22Rv1 (cell line): ENCODE measurements around the gene KHDC3L.

ENCODE experiments used
- H3K27ac ChIP-seq: fragments of 450-650 bp; 2 replicates; pipeline ENCODE4 v1.5.1; 2017
- CTCF ChIP-seq: fragments of 450-650 bp; IDR thresholded peaks from 2 replicates; pipeline ENCODE4 v1.5.1; 2017; ENCODE audit warnings: mild to moderate bottlenecking
- ZFX ChIP-seq: fragments of 450-650 bp; IDR thresholded peaks from 2 replicates; pipeline ENCODE4 v1.6.1; 2017; ENCODE audit warnings: antibody characterized with exemption, borderline replicate concordance

KHDC3L gene

DNA sequence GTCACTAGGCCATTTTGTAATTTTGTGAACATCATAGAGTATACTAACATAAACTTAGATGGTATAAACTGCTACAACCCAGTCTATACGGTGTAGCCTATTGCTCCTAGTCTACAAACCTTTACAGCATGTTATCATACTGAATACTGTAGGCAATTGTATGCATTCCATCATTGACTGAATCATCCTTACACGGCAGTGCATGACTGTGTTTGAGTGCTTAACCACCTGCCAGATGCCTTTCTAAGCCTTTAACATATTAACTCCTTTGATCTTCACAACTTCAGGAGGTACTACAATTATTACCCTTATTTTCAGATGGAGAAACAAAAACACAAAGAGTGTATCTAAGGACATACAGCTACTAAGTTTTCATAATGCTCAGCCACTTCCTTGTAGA is 22.4 kb upstream of the KHDC3L start:
- no peak for TF ChIP-seq CTCF
- TF ChIP-seq ZFX, result no peak
- H3K27ac ChIP-seq, result no peak overlapping the region

- H3K27ac ChIP-seq, result no peak overlapping the region
- no peak for TF ChIP-seq ZFX
- TF ChIP-seq CTCF, result no peak
Measured at GRCh38 chr6:73341335-73341734, 21.1 kb upstream of the KHDC3L start.

DNA sequence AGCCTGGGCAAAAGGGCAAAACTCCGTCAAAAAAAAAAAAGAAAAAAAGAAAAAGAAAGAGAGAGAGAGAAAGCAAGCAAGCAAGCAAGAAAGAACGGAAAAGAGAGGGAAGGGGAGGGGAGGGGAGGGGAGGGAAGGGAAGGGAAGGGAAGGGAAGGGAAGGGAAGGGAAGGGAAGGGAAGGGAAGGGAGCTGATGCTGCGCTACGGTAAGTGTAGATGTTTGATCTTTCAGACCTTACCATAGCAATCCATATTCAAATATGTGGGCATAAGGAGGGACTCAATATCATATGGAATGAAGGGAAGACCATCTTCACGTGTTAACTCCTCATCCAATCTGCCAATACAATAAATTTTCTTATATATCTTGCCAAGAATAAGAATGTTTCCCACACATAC is 20.3 kb upstream of the KHDC3L start:
- no peak overlapping the region for H3K27ac ChIP-seq
- no peak for TF ChIP-seq ZFX
- no peak for TF ChIP-seq CTCF

- H3K27ac ChIP-seq, result no peak overlapping the region
- TF ChIP-seq ZFX (no peak), CTCF (no peak)
Measured at GRCh38 chr6:73343164-73343563, 19.3 kb upstream of the KHDC3L start.

DNA sequence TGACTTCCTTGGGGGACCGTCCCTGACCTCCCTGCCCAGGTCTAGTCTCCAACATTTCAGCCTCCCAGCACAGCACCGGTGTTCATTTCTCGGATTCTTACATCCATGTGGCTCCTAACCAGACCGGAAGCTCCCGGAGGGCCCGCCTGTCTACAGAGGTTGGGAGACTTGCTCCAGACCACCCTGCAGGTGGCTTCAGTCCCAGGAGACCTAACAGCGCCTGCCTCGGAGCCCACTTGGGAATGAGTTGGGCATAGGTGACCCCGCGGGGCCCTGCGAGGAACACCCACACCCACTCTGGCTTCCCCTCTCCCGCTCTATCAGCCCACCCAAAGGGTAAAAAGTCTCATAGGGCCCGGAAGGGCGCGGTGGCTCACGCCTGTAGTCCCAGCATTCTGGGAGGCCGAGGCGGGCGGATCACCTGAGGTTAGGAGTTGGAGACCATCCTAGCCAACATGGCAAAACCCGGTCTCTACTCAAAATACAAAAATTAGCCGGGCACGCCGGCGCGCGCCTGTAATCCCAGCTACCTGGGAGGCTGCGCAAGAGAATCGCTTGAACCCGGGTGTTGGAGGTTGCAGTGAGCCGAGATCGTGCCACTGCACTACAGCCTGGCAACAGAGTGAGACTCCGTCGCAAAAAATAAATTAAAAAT is 13.8 kb upstream of the KHDC3L start:
- no peak overlapping the region for H3K27ac ChIP-seq
- no peak for TF ChIP-seq CTCF
- no peak for TF ChIP-seq ZFX

DNA sequence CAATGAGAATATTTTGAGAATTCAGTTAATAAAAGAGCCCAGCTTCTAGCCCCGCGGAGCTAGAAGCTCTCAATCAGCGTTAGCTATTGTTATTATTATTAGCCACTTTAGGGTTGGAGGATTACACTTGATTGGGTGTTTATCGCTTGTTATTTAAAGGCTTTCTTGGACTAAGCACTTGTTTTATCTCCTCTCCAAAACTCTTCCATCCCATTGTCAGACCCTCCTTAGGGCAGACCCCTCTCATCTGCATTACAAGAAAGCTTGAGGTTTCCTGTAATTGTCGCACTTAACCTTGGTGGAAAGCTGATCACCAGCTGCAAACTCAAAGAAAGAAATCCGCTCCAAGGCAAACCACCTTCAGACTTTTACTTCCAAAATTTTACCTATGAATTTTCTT is 13.1 kb upstream of the KHDC3L start:
- no peak for TF ChIP-seq ZFX
- no peak for TF ChIP-seq CTCF
- H3K27ac ChIP-seq, result no peak overlapping the region

DNA sequence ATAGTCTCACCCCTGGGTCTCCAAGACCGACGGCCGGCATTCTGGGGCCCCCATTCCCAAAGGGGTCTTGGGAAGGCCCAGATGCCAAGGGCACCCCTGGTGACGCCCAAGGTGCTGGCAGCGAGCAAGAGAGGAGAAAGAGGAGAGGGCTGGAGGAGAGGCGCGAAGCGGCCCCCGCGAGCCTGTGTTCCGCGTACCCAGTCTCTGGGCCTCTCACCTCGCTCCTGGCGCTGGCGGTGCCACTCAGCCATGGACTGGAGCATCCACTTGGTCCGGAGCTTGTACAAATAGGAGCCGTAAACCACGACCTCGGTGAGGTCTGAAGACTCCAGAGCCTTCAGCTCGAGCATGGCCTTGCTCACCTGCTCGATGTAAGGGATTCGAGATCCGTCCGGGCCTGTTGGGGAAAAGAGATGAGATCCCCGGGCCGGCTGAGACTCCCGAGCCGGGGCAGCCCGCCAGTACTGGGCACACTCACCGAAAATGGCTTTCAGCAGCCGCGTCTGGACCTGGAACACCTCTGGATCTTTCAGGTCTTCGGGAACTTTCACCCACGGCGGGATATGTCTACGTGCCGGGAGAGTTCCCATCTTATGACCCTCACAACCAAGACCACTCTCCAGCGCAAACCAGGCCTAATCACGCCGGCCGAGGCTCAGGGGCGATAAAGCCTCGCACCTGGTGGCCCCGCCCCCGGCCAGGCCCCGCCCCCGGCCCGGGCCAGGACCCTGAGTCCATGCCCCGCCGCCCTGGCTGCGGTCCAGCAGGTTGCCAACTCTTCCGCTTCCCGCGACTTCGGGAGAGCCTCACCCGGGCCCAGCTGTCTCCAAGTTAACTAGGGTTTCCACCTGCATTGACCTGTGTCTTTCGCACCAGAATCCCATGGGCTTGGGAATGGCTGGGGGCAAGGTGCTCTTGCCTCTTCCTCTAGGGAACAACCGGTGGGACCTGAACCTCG is 8.5 kb upstream of the KHDC3L start, which contains the start of gene DPPA5:
TSS of gene DPPA5 (minus strand) at position 641 of the 958 bp plus-strand sequence. CDS start at position 590, 51 bp downstream.
- H3K27ac ChIP-seq, result no peak within 1 kb of the TSS
- TF ChIP-seq CTCF, result no peak
- TF ChIP-seq ZFX, result no peak
